ENCODE measurements around the gene MAPT.

Gene MAPT

GRCh38 chr17:45989759-45990158 lies 95.4 kb downstream of the MAPT start:
- FAIRE-seq (no peak), DNase-seq (ENCODE audit: insufficient read length) (no peak)
- no peak for TF ChIP-seq TAF1 (IDR thresholded peaks at IDR 0.05; ENCODE audit: borderline replicate concordance, low read depth, low read length)
- TF ChIP-seq POLR2AphosphoS5 (IDR thresholded peaks at IDR 0.05; ENCODE audit: low read depth, low read length), result no peak
- TF ChIP-seq POLR2A (IDR thresholded peaks at IDR 0.05; ENCODE audit: low read depth, low read length), result no peak

GRCh38 chr17:45990886-45991285 lies 96.5 kb downstream of the MAPT start:
- no peak for TF ChIP-seq POLR2A (IDR thresholded peaks at IDR 0.05; ENCODE audit: low read depth, low read length)
- no peak for TF ChIP-seq POLR2AphosphoS5 (IDR thresholded peaks at IDR 0.05; ENCODE audit: low read depth, low read length)
- no peak for DNase-seq (ENCODE audit: insufficient read length)
- no peak for FAIRE-seq

GRCh38 chr17:45991341-45991740 lies 97.0 kb downstream of the MAPT start:
- FAIRE-seq (no peak), DNase-seq (ENCODE audit: insufficient read length) (no peak)
- TF ChIP-seq POLR2A (IDR thresholded peaks at IDR 0.05; ENCODE audit: low read depth, low read length) (no peak), TAF1 (IDR thresholded peaks at IDR 0.05; ENCODE audit: borderline replicate concordance, low read depth, low read length) (no peak), POLR2AphosphoS5 (IDR thresholded peaks at IDR 0.05; ENCODE audit: low read depth, low read length) (no peak)

GRCh38 chr17:45992175-45992574 lies 97.8 kb downstream of the MAPT start:
- DNase-seq (ENCODE audit: insufficient read length) (no peak), FAIRE-seq (no peak)
- TF ChIP-seq TAF1 (IDR thresholded peaks at IDR 0.05; ENCODE audit: borderline replicate concordance, low read depth, low read length), result no peak
- no peak for TF ChIP-seq POLR2A (IDR thresholded peaks at IDR 0.05; ENCODE audit: low read depth, low read length)
- no peak for TF ChIP-seq POLR2AphosphoS5 (IDR thresholded peaks at IDR 0.05; ENCODE audit: low read depth, low read length)

- DNase-seq (ENCODE audit: insufficient read length) (no peak), FAIRE-seq (no peak)
- TF ChIP-seq POLR2A (IDR thresholded peaks at IDR 0.05; ENCODE audit: low read depth, low read length) (no peak), POLR2AphosphoS5 (IDR thresholded peaks at IDR 0.05; ENCODE audit: low read depth, low read length) (no peak), TAF1 (IDR thresholded peaks at IDR 0.05; ENCODE audit: borderline replicate concordance, low read depth, low read length) (no peak)
These were observed 98.5 kb downstream of the MAPT start for GRCh38 chr17:45992904-45993303.

- TF ChIP-seq TAF1 (IDR thresholded peaks at IDR 0.05; ENCODE audit: borderline replicate concordance, low read depth, low read length) (no peak), POLR2AphosphoS5 (IDR thresholded peaks at IDR 0.05; ENCODE audit: low read depth, low read length) (no peak), POLR2A (IDR thresholded peaks at IDR 0.05; ENCODE audit: low read depth, low read length) (no peak)
- FAIRE-seq (no peak), DNase-seq (ENCODE audit: insufficient read length) (no peak)
These were observed 99.7 kb downstream of the MAPT start for GRCh38 chr17:45993962-45994627.

- no peak for DNase-seq (ENCODE audit: insufficient read length)
- FAIRE-seq, result no peak
- TF ChIP-seq POLR2A (IDR thresholded peaks at IDR 0.05; ENCODE audit: low read depth, low read length) (no peak), TAF1 (IDR thresholded peaks at IDR 0.05; ENCODE audit: borderline replicate concordance, low read depth, low read length) (no peak), POLR2AphosphoS5 (IDR thresholded peaks at IDR 0.05; ENCODE audit: low read depth, low read length) (no peak)
These were observed 100.6 kb downstream of the MAPT start for GRCh38 chr17:45994987-45995386.

- TF ChIP-seq POLR2A (IDR thresholded peaks at IDR 0.05; ENCODE audit: low read depth, low read length) (no peak), POLR2AphosphoS5 (IDR thresholded peaks at IDR 0.05; ENCODE audit: low read depth, low read length) (no peak), TAF1 (IDR thresholded peaks at IDR 0.05; ENCODE audit: borderline replicate concordance, low read depth, low read length) (no peak)
- FAIRE-seq, result no peak
- no peak for DNase-seq (ENCODE audit: insufficient read length)
These were observed 101.4 kb downstream of the MAPT start for GRCh38 chr17:45995627-45996270.

GRCh38 chr17:45996282-45996937 lies 102.1 kb downstream of the MAPT start:
- FAIRE-seq, result no peak
- TF ChIP-seq TAF1 (IDR thresholded peaks at IDR 0.05; ENCODE audit: borderline replicate concordance, low read depth, low read length) (no peak), POLR2A (IDR thresholded peaks at IDR 0.05; ENCODE audit: low read depth, low read length) (no peak), POLR2AphosphoS5 (IDR thresholded peaks at IDR 0.05; ENCODE audit: low read depth, low read length) (no peak)
- DNase-seq (ENCODE audit: insufficient read length), result no peak

- TF ChIP-seq POLR2A (IDR thresholded peaks at IDR 0.05; ENCODE audit: low read depth, low read length), result no peak
- TF ChIP-seq TAF1 (IDR thresholded peaks at IDR 0.05; ENCODE audit: borderline replicate concordance, low read depth, low read length), result no peak
- no peak for TF ChIP-seq POLR2AphosphoS5 (IDR thresholded peaks at IDR 0.05; ENCODE audit: low read depth, low read length)
- DNase-seq (ENCODE audit: insufficient read length), result no peak
- FAIRE-seq, result no peak
These were observed 102.8 kb downstream of the MAPT start for GRCh38 chr17:45997166-45997565.

GRCh38 chr17:45997624-45998023 lies 103.3 kb downstream of the MAPT start:
- no peak for DNase-seq (ENCODE audit: insufficient read length)
- no peak for TF ChIP-seq POLR2AphosphoS5 (IDR thresholded peaks at IDR 0.05; ENCODE audit: low read depth, low read length)
- TF ChIP-seq TAF1 (IDR thresholded peaks at IDR 0.05; ENCODE audit: borderline replicate concordance, low read depth, low read length), result no peak
- TF ChIP-seq POLR2A (IDR thresholded peaks at IDR 0.05; ENCODE audit: low read depth, low read length), result no peak
- FAIRE-seq, result no peak
